CD4-positive, alpha-beta T cell treated with Interferon alpha-2 for 1 hour (primary cell): Measurements from ENCODE around the gene KRTAP10-3.

ENCODE experiments used
- DNase-seq, 2 donors: peaks; one replicate each; pipeline ENCODE4 v3.0.0-alpha.2; 2020 to 2022

The KRTAP10-3 gene

DNA sequence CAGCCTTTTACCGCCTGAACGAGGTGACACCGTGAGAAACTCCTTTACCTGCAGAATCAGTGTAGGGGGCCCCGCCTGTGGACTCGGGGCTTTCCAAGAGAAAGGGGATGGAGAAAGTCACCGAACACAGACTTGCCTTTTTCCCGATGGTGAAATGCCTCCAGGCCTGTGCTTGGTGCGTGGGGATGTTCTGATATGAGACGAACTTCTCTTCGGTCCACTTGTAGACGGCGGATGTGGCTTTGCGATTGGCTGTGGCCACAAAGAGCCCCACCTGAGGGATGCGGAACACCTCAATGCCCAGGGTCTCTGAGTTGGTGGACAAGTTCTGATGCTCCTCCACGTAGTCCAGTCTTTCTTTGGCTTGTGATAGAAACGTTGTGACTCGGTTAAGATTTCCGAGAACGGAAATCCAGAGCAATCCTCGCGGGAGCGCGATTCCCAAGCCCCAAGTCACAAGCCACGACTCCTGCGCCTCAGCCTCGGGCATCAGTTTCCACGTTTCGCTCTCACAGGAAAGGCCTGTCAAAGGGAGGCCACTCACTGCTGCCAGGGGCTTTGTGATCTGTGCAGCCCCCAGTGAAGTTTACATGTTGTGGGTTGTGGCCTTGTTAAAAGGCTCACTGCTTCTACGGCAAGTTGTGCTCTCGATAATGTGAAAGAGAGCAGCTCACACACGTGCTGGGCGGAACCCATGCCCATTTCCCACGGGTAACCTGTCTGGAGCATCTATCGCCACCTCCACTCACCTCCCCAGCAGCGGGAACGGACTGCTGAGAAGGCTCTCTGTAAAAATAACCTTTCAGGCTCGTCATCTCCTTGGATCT lies 31.2 kb downstream of the KRTAP10-3 start:
- no peak for DNase-seq

DNA sequence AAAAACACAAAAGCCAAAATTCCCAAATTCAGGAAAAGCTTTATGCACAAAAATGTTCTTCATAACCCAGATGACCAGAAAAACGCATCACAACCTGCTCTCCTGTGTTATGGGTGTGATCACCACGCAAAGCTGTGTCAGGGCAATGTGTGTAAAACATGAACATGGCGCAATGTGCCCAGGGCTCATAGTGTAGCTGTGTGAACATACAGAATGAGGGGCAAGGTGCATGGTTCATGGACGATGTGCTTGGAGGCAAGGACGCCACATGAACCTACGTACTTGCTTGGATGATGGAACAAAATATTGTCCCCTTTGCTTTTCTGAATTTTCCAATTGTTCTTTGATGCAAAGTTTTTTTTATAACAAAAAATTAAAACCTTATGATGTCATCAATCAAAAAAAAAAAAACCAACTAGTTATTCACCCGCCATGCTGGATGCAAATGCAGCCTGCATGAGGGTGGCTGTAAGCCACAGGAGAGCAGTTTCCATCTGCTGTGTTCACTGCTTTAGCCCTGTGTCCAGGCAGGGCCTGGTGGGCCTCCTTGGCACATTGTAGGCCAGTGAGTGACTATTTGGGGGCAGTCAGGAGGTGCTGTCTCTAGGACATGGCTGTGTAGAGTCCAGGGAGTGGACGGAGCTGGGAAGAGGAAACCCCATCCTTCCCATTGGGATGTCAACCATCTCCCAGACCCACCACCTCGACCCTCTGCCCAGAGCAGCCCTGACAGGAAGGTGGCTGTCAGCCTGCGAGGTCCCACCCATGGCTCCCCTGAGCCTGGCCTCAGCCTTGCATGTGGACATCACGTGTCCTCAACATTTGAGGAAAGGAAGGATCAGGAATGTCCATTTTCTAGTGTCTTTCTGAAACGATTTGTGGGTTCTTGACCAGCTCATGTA lies 32.2 kb downstream of the KRTAP10-3 start:
- no peak for DNase-seq

DNA sequence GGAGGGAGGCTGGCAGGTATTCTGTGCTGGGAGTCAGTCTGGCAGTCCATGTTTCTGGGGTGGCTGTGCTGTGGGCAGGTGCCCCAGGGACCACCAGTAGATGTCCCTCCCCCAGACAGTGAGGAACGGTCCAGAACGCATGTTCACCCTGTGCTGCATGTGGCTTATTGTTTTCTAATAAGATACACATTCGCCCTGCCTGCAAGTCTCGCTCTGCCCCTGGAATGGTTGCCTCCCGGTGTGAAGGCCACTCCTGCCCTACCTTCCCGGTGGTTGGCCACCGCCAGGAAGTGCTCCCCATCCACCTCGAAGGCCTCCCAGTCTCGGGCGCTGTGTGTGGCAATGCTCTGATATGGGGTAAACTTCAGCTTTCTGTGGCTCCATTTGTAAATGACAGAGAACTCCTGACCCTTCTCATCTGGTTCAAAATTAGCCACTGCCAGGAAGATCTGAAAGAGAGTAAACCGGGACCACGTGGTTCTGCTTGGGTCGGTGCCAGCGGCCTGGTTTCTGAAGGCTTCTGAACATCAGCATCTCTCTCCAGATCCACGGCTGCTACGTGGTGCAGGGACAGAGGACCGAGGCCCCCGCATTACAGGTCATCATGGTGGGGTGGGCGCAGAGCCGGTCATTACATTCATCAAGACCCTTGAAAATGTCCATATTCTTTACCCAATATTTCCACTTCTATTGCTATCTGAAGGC lies 33.1 kb downstream of the KRTAP10-3 start:
- no peak for DNase-seq

DNA sequence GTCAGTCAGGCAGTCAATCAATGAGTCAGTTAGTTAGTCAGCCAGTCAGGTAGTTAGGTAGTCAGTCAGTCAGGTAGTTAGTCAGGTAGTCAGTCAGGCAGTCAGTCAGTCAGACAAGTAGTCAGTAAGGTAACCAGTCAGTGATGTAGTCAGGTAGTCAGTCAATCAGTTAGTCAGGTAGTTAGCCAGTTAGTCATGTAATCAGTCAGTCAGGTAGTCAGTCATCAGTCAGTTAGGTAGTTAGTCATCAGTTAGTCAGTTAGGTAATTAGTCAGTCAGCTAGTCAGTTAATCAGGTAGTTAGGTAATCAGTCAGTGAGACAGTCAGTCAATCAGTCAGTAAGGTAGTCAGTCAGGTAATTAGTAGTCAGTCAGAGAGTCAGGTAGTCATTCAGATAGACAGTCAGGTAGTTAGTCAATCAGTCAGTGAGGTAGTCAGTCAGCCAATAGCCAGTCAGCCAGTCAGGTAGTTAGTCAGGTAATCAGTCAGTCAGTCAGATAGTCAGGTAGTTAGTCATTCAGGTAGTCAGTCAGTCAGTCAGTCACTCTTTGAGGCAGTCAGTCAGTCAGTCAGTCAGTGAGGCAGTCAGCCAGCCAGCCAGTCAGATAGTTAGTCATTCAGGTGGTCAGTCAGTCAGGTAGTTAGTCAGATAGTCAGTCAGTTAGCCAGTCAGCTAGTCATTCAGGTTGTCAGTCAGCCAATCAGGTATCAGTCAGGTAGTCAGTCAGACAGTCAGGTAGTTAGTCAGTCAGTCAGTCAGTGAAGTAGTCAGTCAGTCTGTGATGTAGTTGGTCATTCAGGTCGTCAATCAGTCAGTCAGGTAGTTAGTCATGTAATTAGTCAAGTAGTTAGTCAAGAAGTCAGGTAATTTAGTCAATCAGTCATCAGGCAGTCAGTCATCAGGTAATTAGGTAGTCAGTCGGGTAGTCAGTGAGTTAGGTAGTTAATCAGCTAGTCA lies 33.9 kb downstream of the KRTAP10-3 start:
- no peak for DNase-seq

DNA sequence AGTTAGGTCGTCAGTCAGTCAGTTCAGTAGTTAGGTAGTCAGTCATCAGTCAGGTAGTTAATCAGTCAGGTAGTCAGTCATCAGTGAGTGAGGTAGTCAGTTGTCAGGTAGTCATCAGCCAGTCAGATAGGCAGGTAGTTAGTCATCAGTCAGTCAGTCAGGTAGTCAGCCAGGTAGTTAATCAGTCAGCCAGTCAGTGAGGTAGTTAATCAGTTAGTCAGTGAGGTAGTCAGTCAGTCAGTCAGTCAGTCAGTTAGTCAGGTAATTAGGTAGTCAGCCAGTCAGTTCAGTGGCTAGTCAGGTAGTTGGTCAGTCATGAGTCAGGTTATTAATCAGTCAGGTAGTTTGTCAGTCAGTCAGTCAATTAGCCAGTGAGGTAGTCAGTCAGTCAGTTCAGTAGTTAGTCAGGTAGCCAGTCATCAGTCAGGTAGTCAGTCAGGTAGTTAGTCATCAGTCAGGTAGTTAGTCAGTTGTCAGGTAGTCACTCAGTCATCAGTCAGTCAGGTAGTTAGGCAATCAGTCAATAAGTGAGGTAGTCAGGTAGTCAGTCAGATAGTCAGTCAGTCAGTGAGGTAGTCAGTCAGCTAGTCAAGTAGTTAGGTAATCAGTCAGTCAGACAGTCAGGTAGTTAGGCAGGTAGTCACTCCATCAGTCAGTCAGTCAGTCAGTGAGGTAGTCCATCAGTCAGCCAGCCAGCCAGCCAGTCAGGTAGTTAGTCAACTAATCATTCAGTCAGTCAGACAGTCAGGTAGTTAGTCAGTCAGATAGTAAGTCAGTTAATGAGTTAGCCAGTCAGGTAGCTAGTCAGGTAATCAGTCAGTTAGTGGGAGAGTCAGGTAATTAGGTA lies 34.8 kb downstream of the KRTAP10-3 start:
- no peak for DNase-seq

DNA sequence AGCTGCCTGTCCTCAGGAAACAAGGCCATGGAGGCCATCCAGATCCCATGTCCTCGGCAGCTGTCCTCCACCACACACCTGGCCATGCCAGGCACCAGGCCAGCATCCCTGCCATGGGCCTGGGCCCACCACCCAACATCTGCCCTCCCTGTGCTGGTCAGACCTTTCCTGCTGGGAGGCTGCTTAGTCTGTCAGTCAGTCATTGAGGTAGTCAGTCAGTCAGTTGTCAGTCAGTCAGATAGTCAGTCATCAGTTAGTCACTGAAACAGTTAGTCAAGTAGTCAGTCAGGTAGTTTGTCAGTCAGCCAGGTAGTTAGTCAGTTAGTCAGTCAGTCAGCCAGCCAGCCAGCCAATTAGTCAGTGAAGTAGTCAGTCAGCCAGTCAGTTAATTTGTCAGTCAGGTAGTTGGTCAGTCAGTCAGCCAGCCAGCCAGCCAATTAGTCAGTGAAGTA lies 35.8 kb downstream of the KRTAP10-3 start:
- no peak for DNase-seq

DNA sequence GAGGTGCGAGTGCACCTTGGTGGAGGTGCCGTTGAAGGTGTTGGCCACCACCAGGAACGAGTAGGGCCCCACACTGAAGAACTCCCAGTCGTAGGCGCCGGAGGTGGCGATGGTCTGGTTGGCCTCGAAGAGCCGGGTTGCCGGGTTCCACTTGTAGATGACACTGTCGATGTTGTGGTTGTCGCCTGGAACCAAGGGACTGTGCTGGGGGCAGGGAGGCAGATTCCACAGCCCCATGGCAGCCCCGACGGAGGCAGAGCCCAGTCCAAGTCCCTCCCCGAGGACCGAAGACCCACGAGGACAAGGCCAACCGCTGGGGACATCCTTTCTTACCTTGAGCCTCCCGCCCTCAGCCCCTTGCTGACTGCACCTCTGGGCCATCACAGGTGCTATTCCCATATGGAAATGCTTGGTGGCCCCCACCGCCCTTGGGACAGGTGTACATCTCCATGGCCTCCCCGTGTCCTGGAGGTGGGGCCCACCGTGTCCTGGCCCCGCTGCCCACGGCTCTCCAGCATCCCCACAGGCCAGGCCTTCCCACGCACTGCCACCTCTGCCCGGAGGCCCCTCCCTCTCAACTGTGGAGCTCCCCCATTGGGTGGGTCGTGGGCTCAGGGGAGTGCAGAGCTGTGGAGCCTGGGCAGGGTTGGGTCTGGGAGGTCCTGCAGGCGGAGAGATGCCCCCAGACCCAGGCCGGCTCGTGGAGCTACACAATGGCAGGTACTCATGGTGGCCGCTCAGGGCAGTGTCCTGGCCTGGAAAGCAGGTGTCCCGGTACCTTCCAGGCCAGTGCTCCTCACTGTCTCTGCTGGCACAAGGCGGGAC lies 36.5 kb downstream of the KRTAP10-3 start:
- no peak for DNase-seq

DNA sequence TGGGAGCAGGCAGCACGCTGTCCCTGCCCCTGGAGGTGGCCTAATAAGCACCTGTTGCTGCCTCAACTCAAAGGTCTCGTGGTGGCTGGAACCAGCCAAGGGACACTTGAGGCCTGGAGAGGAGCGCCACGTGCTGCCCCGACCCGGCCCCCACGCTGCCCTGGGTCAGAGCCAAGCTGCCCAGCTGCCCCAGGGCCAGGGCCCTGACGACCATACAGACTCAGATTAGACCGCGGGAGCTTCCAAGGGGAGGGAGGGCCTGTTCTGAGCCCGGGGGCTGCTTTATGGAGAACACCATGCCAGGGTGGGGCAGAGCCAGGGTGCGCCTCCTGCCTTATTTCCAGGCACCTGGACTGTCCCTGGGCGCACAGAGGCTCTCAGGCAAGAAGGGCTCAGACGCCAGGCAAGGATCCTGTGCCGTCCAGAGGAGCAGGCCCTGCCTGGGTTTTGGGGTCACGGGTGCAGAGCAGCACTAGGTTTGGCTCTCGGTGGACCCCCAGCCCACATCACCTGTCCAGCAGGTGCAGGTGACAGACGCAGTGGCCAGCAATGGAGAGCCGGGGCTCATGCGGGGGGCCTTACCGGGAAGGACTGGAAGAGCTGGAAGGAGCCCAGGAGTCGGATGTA lies 37.2 kb downstream of the KRTAP10-3 start:
- no peak for DNase-seq

DNA sequence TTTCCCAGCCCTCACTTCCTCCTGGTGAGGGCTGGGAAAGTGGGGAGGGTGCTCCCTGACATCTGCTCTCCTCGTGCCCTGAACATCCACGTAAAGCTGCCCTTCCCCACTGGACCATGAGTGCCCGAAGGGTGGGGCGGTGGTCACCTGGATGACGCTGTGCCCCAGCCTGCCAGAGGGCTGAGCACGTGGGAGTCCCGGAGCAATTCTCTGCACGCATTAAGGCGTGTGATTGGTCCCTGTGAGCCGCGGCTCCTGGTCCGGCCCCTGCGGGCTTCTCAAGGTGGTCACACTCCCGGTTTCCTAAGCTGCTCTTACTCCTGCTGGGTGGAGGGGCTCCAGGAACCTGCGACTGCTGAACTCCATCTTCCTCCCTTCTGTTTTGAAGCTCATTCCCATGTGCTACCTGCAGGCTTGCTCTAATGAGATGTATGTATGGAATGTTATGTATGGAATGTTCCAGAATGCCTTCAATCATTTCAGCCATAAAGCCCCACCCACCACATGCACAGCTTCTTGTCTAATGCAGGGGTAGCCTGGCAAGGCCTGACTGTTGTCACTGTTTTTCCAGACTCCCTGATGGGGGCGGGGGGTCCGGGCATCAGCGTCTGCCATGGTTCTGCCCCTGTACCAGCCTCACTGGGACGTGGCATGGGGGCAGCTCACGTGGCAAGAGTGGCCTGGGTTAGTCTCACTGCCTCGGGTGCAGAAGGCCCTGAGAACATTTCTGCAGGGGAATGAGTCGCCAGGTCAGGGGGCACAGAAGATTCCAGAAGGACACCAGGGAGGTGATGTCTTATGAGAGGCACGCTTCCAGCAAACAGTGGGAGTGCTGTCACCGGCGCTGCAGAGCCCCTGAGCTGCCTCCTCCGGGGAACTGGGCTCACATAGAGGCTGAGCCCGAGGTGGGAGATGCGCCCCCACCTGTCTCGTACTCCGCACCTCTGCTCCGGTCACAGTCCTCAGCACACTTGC lies 38.0 kb downstream of the KRTAP10-3 start:
- no peak for DNase-seq

DNA sequence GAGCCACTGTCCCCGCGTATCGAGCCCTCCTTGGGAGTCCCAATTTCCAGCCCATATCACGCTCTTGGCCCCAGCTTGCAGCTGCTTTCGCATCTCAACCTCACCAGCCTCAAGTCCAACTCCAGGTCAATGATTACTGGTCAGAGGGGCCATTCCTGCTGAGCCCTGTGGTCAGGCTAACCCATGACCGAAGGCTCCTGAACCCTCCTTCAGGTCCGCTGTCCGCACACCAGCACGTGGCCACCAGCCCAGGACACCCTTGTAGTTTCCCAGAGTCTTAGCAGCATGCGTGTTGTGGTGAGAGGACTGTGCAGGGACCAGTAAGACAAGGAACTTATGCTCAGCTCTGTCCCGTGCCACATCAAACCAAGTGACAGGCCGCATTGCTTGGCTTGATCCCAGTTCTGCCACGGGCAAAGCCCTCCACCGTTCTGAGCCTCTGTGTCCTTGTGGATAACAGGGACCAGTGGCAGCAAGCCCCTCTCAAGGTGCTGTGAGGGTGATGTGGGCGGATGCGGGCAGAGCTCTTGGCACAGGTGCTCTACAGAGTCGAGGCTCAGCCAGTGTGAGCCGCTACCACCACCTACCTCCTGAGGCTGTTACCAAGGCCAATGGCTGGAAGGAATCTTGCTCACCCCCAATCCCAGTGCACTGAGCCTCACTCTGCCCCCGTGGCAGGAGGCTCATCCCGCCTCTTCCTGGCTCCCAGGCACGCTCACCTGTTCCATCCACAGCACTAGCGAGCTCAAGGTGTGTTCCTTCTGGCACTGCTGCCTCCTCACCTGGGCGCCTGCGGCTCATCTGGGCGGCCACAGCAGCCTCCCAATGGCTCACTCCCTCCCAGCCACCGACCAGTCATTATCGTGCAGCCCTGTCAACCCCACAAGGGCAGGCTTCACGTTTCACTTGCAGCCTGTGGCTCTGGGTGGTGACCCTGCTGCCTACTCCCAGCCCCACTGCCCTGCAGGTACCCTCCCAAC lies 39.0 kb downstream of the KRTAP10-3 start:
- no peak for DNase-seq

DNA sequence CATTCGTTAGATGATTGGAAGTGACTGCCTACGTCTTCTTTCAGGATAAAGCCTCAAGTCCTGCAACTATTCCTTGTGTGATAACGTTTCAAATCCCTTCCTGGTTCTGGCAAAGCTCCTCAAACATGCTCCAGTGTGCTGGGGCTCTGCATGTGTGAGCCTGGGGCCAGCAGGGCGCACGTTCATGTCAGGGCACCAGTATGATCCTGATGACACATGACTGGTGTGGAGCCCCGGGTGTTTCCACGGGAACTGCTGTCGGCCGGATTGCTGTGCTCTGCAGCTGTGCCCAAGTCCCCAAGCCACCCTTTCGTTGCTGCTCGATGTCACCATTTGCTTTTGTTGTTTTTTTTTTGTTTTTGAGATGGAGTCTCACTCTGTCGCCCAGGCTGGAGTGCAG lies 39.9 kb downstream of the KRTAP10-3 start:
- no peak for DNase-seq

DNA sequence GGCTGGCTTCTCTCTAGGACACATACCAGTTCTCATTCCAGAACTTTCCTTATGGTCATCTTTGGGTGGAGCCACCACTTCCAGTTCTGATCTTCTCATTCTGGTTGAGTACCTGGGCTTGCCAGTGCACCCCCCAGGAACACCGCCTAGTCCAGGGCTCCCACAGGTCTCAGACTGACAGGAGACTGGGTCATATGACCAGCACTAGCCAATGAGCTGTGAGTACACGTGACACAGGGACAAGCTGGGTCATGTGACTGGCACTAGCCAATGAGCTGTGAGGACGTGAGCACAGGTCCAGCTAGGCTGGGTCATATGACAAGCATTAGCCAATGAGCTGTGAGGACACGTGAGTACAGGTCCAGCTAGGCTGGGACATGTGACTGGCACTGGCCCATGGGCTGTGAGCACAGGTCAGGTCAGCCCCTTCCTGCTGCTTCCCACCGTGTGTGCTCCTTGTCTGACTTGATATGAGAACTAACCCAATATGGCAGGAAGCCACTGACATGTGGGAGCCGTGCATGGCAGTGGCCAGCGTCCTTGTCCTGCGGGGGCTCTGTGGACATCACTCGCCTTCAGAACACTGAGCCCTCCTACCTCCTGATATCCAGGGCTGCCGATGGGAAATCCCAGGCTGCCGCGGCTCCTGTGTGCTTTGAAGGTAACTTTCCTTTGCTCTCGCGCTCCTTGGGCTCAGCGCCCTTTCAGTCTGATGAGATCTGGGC lies 41.3 kb downstream of the KRTAP10-3 start:
- DNase-seq, result no peak

DNA sequence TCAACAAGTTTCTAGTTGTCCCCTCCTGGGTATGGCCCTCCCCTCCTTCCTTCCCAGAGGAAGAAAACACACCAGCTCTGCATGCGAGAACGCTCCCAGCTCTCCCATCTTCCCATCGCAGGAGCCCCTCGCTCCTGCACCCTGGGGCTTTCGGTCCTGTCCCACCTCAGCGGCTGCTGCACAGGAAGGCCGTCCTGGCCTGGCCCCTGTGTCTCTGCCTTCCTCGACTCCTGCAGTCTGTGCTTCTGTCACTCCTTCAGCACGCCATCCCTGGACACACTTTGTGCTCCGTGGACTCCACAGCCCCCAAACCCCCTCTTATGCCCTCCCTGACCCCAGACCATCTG lies 41.8 kb downstream of the KRTAP10-3 start:
- DNase-seq, result no peak

DNA sequence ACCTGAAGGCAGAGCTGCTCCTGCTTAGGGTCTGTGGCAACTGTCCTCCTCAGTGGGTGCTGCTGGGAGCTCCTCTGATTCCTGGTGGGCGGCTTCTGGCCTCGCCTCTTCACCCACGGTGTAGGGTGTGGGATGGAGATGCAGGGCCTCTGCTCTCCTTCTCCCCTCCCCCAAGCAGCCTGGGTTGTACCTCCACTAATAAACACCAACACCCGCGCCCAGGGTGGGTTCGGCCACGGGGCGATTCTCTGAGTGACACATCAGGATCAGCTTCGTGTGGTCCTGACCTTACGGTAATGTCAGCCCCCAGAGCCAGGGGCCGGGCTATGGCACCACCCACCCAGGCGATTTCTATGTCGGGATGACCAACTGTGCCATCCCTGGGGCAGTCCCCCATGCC lies 42.3 kb downstream of the KRTAP10-3 start:
- no peak for DNase-seq

DNA sequence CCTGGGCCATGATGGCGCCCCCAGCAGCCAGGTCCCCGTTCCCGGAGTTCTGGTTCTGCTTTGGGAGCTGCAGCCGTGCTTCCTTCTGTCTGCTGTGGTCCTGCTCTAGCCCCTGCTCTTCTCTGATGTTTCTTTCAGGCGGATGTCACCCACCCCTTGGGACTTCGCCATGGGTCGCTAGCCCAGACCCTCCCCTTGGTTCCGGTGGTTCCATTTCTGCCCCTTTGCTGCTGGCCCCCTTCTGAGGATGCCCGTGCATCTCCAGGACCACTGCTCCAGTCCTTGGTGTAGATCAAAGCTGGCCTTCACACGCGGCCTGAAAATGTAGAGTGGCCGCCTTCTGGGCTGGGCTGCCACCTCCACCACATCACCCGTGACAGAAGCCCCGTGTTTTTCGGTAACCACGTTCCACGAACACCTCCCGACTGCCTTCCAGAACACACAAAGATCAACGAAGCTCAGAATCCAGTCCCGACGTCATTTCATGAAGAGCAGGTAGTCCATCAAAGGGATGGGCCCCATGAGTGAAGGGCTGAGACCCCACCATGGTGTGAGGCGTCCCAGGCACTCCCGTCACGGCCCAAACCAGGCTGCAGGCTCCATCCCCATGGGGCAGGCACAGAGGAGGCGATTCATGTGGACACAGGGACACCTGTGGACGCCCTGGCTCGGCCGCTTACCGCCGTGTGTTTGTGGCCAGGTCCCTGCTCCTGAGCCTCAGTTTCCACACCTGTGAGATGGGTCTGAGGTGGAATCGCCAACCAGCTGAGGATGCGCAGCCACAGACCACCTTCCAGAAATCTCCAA lies 43.0 kb downstream of the KRTAP10-3 start:
- no peak for DNase-seq
